A549 treated with AZD2906 at 1 μM for 4 hours (cell line): ENCODE data around the gene HTT. TPM values are rescaled to one million over a fixed set of nuclear protein-coding genes. Genes with fewer than 3 reads are reported as not detected.

ENCODE experiments used
- total RNA-seq: library from RNA; stranded (reverse); fragments of 200-300 nt; extraction: Qiagen RNA extraction; gene quantifications from 5 replicates; pipeline ENCODE4 v1.2.3, GENCODE V29; 2022

HTT gene
- 10.9 to 12.2 TPM (median 11.2 TPM) in 5 replicates for total RNA-seq

DNA sequence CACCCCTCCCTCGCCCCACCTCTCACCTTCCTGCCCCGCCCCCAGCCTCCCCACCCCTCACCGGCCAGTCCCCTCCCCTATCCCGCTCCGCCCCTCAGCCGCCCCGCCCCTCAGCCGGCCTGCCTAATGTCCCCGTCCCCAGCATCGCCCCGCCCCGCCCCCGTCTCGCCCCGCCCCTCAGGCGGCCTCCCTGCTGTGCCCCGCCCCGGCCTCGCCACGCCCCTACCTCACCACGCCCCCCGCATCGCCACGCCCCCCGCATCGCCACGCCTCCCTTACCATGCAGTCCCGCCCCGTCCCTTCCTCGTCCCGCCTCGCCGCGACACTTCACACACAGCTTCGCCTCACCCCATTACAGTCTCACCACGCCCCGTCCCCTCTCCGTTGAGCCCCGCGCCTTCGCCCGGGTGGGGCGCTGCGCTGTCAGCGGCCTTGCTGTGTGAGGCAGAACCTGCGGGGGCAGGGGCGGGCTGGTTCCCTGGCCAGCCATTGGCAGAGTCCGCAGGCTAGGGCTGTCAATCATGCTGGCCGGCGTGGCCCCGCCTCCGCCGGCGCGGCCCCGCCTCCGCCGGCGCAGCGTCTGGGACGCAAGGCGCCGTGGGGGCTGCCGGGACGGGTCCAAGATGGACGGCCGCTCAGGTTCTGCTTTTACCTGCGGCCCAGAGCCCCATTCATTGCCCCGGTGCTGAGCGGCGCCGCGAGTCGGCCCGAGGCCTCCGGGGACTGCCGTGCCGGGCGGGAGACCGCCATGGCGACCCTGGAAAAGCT is at the start of gene HTT, which contains the start of gene HTT-AS:
Gene HTT, plus strand, starts transcription at position 604 of the 768 bp plus-strand sequence. Its CDS starts 145 bp downstream, at position 749.
Gene HTT-AS, minus strand, starts transcription at position 461 of the 768 bp plus-strand sequence.

DNA sequence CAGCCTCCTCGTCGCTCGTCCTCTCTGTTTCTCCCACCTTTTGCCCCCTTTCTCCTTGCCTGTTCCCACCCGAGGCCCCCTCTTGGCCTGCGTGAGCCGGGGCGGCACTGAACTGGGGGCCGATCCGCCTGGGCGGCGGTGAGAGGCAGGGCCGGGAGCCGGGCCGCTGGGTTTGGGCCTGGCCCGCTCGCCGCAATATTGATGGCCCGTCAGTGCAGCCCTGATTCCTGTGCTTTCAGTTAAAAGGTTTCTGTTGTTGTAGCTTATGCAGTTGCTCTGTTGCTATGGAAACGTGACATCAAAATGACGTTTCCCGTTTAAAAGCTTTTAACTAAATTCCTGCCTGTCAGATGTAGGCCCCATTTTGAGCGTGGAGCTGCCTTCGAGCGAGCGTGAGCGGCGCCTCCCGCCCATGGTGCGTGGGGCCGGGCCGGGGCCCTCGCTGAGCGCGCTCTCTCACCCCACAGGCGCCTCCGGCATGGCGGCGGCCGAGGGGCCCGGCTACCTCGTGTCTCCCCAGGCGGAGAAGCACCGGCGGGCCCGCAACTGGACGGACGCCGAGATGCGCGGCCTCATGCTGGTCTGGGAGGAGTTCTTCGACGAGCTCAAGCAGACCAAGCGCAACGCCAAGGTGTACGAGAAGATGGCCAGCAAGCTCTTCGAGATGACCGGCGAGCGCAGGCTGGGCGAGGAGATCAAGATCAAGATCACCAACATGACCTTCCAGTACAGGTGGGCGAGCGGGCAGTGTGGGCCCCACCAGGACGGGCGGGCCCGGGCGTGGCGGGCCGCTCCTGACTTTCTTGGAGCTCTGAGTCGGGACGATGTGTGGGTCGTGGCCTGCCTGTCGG is 174.6 kb downstream of the HTT start, which contains the start of gene MSANTD1:
Gene MSANTD1, plus strand, starts transcription at position 349 of the 851 bp plus-strand sequence. Its CDS starts 64 bp downstream, at position 413.

DNA sequence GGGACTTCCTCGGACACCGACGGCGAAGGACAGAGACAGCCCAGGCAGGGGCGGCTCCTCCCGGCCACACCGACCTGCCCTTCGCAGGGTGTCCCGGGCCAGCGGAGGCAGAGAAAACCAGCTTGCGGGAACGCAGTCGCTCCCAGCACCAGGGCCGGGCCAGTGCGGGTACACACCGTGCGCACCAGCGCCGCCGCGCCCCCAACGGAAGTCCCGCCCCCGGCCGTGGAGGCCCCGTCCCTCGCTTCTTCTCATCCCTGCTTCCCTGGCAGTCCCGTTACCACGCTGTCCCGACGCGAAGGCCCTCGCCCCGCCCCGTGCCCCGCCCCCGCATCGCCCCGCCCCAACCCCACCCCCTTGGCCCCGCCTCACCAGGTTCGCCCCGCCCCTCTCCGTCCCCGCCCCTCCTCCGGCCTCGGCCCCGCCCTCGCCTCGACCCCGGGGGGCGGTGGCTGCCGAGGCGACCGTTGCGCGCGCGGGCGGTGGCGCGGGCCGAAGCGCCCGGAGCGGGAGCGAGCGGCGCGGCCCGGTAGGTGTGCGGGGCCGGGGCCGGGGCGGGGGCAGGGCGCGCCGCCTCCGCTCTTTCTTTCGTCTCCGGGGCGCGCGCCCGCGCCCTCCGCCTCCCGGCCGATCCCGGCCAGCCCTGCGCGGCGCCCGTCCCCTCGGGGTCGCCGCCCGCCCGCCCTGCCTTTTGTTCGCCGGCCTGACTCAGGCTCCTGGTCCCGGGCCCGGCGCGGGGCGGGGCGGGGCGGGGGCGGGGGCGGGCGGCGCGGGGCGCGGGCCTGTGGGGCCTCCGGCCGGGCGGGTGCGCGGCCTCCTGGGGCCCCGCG is 218.3 kb downstream of the HTT start, which contains the start of gene RGS12:
Gene RGS12, plus strand, starts transcription at position 451 of the 830 bp plus-strand sequence. CDS start 23,150 bp downstream, outside the sequence.

Other genes starting within 250 kb of the HTT start
- 80.2 to 96.9 TPM (median 89.6 TPM) in 5 replicates for gene ADD1, start 230.8 kb upstream of the HTT start, total RNA-seq
- gene NOP14, start 111.3 kb upstream of the HTT start, total RNA-seq: 24.0 to 27.7 TPM (median 25.0 TPM) in 5 replicates
- 1.4 to 1.6 TPM (median 1.5 TPM) in 5 replicates for gene GRK4, start 111.1 kb upstream of the HTT start, total RNA-seq
- not detected in 5 replicates for gene HTT-AS, start 143 bp upstream of the HTT start, total RNA-seq
- 0.06 to 0.14 TPM (median 0.11 TPM) in 5 replicates for gene MSANTD1, start 174.5 kb downstream of the HTT start, total RNA-seq
- gene RGS12, start 218.3 kb downstream of the HTT start, total RNA-seq: 8.8 to 12.4 TPM (median 10.7 TPM) in 5 replicates